ENCODE results near the gene COX20.

COX20 gene

DNA sequence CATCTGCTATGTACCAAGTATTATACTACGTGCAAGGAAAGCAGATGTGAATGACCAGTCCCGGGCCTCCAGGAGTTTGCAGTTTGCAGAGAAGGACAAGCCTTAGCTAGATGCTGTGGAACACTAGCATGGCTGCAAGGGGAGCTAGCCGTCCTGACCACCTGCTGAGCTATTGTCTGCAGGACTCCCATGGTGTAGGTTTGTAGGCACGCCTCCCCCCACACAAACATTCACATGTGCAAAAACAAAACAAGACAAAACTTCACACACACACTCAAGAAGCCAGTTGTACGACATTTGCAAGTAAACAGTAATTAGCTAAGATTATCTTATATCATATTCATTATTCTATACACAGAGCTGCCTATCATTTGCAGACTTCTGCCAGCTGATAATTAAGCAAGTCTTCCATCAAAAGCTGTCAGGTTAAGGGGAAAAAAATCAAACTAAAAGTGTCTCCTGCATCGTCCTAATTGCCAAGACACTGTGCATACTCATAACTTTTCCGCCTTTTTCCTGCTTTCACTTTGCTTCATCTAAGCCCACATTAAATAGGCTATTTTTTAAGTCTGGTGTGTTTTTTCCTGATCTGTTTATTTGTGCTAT lies 39.6 kb downstream of the COX20 start:
- no peak for DNase-seq (ENCODE audit: low spot score)

DNA sequence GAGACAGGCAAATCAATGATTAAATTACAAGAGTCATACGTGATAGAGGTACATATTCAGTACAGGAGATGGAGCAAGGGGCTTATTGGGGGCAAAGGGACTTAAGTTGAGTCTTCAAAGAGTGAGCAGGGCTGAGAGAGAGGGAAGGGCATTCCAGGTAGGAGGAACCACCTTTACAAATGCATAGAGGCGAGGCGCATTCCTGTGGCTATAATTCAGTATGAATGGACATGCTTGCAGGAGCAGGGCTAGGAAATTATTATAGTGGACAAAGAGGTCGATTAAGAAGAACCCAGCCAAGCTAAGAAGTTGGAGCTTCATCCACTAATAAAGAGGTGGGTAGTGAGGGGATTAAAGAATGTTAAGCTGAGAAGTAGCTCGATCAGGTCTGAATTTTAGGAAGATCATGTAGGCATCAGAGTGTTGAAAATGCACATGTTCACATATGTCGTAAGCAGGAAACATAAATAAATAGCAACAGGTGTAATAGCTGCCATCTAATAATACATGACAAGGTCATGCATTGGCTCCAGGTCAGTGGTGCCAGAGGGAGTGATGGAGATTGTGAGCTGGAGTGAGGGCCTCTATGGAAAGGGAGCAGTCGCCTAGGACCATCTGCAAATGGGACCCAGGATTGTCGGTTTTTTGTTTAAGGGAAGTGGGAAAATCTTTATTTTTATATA lies 40.9 kb downstream of the COX20 start:
- no peak for DNase-seq (ENCODE audit: low spot score)

DNA sequence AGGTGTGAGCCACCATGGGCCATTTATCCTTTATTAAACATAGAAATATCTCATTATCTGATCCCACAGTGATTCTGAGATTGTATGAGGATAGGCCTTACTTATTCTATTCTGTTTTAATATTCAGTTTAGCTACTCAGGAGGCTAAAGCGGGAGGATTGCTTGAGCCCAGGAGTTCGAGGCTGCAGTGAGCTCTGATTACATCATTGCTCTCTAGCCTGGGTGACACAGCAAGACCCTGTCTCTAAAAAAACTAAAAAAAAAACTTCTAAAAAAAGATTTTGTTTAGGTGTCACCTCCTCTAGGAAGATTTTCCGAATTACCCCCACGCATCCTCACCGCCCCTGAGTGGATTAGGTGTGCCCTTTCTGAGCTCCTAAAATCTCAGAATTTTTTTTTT lies 43.2 kb downstream of the COX20 start:
- no peak for DNase-seq (ENCODE audit: low spot score)

DNA sequence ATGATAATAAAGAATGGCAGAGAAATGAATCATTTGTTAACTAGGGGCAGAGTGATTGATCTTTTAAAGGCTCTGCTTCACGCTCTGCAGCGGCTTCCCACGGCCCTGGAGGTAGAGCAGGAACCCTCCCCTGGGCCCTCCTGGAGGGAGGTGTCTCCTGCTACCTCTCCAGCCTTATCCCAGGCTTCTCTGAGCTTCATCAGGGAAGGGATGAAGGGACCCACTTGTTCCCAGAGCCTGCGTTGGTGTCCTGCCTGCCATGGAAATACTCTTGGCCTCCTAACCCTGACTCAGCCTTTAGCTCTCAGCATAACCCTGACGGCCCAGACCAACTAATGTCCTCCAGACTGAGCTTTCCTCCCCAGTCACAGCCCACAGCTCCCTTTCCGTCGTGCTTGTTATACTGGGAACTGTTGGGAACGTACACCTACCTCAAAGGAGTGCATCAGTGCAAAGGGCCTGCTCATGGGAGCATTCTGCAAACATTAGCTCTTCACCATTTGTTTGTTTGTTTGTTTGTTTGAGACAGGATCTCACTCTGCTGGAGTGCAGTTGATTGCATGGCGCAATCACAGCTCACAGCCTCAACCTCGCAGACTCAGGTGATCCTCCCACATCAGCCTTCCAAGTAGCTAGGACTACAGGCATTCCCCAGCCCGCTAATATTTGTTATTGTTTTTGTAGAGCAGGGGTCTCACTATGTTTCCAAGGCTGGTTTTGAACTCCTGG lies 46.3 kb downstream of the COX20 start:
- no peak for DNase-seq (ENCODE audit: low spot score)

DNA sequence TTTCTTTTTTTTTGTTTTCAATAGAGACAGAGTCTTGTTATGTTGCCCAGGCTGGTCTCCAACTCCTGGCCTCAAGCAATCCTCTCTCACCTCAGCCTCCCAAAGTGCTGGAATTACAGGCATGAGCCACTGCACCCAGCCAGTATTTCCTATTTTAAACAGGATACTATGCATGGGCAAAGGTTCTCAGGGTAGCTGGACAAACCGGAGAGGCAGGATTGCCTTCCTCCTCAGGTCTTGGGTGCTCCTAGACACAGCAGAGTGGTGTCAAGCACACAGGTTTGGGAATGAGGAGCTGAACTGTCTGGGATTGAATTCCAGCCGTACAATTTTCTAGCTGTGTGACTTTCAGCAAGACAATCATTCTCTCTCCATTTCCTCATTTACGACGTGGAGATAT lies 51.8 kb downstream of the COX20 start:
- DNase-seq (ENCODE audit: low spot score): no peak

DNA sequence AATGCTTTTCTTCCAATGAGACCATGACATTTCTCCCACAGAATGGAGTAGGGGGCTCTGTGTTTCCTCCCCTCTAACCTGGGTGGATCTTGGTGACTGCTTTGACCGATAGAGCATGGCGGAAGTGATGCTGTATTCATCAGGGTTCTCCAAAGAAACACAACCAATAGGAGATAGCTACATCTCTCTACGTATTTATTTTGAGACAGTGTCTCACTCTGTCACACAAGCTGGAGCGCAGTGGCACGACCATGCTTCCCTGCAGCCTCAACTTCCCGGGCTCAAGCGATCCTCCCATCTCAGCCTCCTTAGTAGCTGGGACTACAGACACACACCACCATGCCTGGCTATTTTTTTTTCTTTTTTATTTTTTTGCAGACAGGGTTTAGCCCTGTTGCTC lies 58.4 kb downstream of the COX20 start:
- DNase-seq (ENCODE audit: low spot score): no peak

All from CD4-positive, alpha-beta T cell treated with Interleukin-15 for 4 hours (primary cell).